Epithelial cell of esophagus (primary cell): ENCODE data around the gene GABBR2.

Experiments used
- DNase-seq: peaks from one replicate; pipeline ENCODE4 v3.0.0; 2010; ENCODE audit warnings: low read depth
- H3K4me3 ChIP-seq: 2 replicates; pipeline ENCODE4 v1.5.1; 2011; ENCODE audit warnings: mild to moderate bottlenecking, low read length, control low read depth
- CTCF ChIP-seq: IDR thresholded peaks from 2 replicates; pipeline ENCODE4 v1.5.1; 2011; ENCODE audit warnings: low read depth, mild to moderate bottlenecking, low read length, control low read depth, inconsistent platforms; ENCODE audit not compliant: insufficient read depth; ENCODE audit errors: missing control alignments

The GABBR2 gene

DNA sequence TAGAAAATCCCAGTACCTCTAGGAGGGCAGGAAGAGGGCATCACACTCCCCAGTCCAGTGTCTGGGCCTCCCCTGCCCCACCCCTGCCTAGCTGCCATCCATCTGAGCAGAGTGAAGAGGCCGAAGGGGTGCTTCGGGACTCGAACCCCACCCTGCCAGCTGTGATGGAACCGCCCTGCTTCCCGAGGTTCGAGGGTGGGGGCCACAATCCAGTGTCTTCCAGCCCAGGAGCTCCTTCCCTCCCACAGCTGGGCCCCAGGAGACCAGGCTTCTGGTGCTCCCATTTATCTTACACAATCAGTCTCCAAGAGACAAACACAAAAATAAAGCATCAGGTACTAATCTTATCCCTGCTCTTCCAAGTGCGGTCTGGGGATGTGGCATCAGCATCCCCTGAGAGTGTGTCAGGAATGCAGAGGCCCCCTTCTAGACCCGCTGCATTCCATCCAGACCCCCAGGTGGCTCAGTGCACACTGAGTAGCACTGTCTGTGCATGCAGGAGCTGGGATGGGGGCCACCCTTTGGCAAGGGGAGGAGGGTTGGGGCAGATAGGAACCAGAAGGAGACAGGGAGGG is 330.4 kb downstream of the GABBR2 start:
- no peak overlapping the region for H3K4me3 ChIP-seq
- TF ChIP-seq CTCF, result no peak
- DNase-seq, result no peak

GRCh38 chr9:98375138-98375726 is 333.5 kb downstream of the GABBR2 start:
- peak; percentile 60 for DNase-seq
- no peak for TF ChIP-seq CTCF

GRCh38 chr9:98374385-98375051 is 334.2 kb downstream of the GABBR2 start:
- DNase-seq, result peak; percentile 86
- no peak overlapping the region for H3K4me3 ChIP-seq
- TF ChIP-seq CTCF, result no peak

More at GRCh38 chr9:98375138-98375726, 333.5 kb downstream of the GABBR2 start:
- no peak overlapping the region for H3K4me3 ChIP-seq

- no peak overlapping the region for H3K4me3 ChIP-seq
- no peak for TF ChIP-seq CTCF
- no peak for DNase-seq
These were observed 335.1 kb downstream of the GABBR2 start for GRCh38 chr9:98373609-98374008.

DNA sequence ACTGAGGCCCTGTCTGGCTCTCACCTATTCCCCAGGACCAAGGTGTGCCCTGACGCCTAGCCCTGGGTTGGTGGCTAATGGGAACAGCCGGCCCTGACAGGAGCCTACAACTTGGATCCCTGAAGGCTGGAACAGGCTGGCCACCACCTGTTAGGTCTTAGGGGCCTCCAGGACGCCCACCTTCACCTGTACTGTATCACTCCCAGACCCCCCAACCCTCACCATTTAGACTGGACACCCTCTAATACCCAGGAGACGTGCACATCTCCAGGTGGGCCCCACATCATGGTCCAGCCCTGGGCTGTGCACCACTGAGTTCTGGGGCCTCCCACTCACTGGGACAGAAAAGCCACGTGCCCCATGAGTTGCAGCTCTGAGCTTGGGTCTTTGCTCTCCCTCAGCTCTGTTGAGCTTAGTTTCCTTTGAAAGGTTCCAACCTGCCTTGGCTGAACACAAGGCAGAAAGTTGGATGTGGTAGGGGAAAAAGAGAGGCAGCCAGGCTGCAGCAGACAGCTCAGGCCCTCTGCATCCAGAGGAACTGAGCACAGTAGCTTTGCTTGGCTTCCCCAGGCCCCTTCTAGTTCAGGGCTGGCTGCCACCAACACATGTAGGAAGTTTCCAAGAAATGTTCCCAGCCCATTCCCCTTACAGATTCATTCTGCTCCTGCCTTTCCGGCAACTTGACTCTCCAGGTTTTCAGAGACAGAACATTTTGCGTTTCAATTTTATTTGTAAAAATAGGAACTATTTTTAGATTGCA is 336.5 kb downstream of the GABBR2 start:
- no peak for TF ChIP-seq CTCF
- DNase-seq, result no peak
- no peak overlapping the region for H3K4me3 ChIP-seq

GRCh38 chr9:98370976-98371315 is 337.8 kb downstream of the GABBR2 start:
- no peak for DNase-seq
- TF ChIP-seq CTCF, result no peak
- no peak overlapping the region for H3K4me3 ChIP-seq
